Gastrocnemius medialis (tissue), 4 donors: Measurements from ENCODE around the gene REN. TPM values are rescaled to one million over a fixed set of nuclear protein-coding genes. Genes with fewer than 3 reads are reported as not detected.

Experiments used
- ATAC-seq, 2 donors: fragments of 150-250 bp; one replicate each; pipeline ENCODE4 v1.9.1; 2016
- DNase-seq, 2 donors: peaks; one replicate each; pipeline ENCODE4 v3.0.0-alpha.2; 2019
- H3K27ac ChIP-seq, 4 donors: fragments of 200-600 bp; sonication (generic); 1 replicate in 1 of 4; 2 replicates in 3 of 4; pipeline ENCODE4 v1.5.1; 2016 to 2018; ENCODE audit warnings: mild to moderate bottlenecking in 2 of 4, moderate library complexity in 1 of 4
- H3K27me3 ChIP-seq, 3 donors: fragments of 200-600 bp; sonication (generic) in 2 of 3; 1 replicate in 1 of 3; 2 replicates in 2 of 3; pipeline versions ENCODE4 v1.5.1 to v1.6.0; 2016 to 2019; ENCODE audit warnings: mild to moderate bottlenecking in 1 of 3, moderate library complexity in 1 of 3
- H3K36me3 ChIP-seq, 2 donors: fragments of 200-600 bp; sonication (generic) in 1 of 2; one replicate each; pipeline ENCODE4 v1.5.1; 2017 to 2018
- H3K4me1 ChIP-seq, 2 donors: fragments of 200-600 bp; sonication (generic) in 1 of 2; one replicate each; pipeline ENCODE4 v1.5.1; 2016 to 2017; ENCODE audit warnings: mild to moderate bottlenecking in 2 of 2
- H3K4me3 ChIP-seq, 4 donors: fragments of 200-600 bp; sonication (generic) in 3 of 4; 1 replicate in 1 of 4; 2 replicates in 3 of 4; pipeline ENCODE4 v1.5.1; 2016 to 2019; ENCODE audit warnings: mild to moderate bottlenecking in 2 of 4
- H3K9me3 ChIP-seq, 3 donors: fragments of 200-600 bp; sonication (generic) in 2 of 3; 1 replicate in 1 of 3; 2 replicates in 2 of 3; pipeline ENCODE4 v1.5.1; 2016 to 2019
- POLR2A ChIP-seq, 2 donors: fragments of 450-650 bp; IDR thresholded peaks; one replicate each; pipeline ENCODE4 v1.6.1; 2017; ENCODE audit warnings: antibody characterized with exemption in 2 of 2, mild to moderate bottlenecking in 2 of 2, moderate library complexity in 2 of 2
- in situ Hi-C, 4 donors: fragments of 200-750 bp; cut with MboI; loops; one replicate each; pipeline versions ENCODE4 v1.15.0 to v1.8.0; 2017; ENCODE audit warnings: low sequenced_read_pairs in 4 of 4
- intact Hi-C: fragments of 100-400 bp; cut with DNase I; formaldehyde crosslinking; loops from one replicate; pipeline ENCODE4 v1.15.1; 2023; ENCODE audit warnings: low total_unique reads
- total RNA-seq, 4 donors: library from RNA; depleted of rRNA; stranded (reverse); fragments of >200 nt; gene quantifications; one replicate each; pipeline versions ENCODE4 v1.1.0 to v1.2.3, GENCODE V29; 2016
- TF ChIP-seq, protein P1 (sequence below), 5 experiments: fragments of 450-650 bp in 3 of 5; fragments of 200-600 bp in 2 of 5; sonication (generic) in 2 of 5; IDR thresholded peaks in 4 of 5; conservative IDR thresholded peaks in 1 of 5; 1 replicate in 4 of 5; 2 replicates in 1 of 5; pipeline ENCODE4 v1.5.1; 2016 to 2019; ENCODE audit warnings: antibody characterized with exemption in 5 of 5, mild to moderate bottlenecking in 3 of 5, moderate library complexity in 3 of 5

REN gene
- total RNA-seq, 4 donors from 2014 or later, result 0.22 TPM; not detected in 3

DNA sequence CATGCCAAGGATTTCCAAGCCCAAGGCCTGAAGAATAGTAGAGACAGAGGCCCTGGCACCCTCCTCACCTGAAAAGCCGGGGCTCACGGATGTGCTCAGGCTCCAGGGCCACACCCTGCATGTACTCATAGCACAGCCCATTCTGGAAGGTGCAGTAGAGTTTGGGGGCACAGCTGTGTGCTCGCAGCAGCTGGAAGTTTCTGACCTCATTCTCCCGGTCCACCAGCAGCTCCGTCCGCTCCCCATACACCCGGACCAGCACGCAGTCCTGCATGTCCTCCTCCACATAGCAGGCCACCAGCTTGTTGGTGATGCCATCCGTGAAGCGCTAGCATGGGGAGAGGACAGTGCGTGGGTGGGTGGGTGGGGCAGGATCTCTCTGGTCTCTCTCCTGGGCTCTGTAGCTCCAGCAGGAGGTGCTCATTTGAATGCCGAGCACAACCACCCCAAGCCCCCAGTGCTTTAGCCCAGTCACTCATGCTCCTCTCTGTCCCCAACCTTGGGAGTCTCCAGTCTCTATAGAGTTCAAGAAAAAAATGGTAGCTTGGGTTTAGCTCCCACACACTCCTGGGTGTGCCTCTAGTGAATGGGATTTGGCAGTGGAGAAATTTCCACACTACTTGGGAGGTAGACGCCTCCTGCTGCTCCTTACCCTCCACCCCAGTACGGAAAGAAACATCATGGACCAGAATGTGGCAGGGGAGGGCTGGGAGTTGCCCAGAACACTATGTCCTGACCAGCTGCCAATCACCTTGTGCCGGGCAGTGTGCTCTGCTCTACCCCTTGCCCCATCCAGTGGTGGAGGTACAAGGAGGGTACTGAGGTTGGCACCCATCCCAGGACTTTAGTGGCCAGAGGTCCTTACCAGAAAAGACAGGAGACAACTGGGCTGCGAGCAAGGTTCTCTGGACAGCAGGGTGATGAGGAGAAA is 16.2 kb downstream of the REN start:
- DNase-seq (peak in 1 of 2 donors; percentile 32), ATAC-seq (peak; percentile 20 to 38)
- in situ Hi-C loops (loop anchor here in 1 of 4 donors (25.0 kb wide), 1 partner anchor 362 kb away; the partner anchor contains the start of gene MDM4), intact Hi-C loops (no loop called here)
- Histone ChIP-seq H3K27me3 (peaks cover 7 to 28% (median 20%) of the 10 kb centered on the region in 3 donors), H3K36me3 (no peaks in the 10 kb centered on the region), H3K27ac (peak overlapping the region in 3 of 4 donors; percentile 26 to 67 (median 41)), H3K4me3 (no peak overlapping the region), H3K9me3 (no peaks in the 10 kb centered on the region), H3K4me1 (peaks cover 5 to 7% of the 10 kb centered on the region in 2 donors)
- TF ChIP-seq, protein P1, sequence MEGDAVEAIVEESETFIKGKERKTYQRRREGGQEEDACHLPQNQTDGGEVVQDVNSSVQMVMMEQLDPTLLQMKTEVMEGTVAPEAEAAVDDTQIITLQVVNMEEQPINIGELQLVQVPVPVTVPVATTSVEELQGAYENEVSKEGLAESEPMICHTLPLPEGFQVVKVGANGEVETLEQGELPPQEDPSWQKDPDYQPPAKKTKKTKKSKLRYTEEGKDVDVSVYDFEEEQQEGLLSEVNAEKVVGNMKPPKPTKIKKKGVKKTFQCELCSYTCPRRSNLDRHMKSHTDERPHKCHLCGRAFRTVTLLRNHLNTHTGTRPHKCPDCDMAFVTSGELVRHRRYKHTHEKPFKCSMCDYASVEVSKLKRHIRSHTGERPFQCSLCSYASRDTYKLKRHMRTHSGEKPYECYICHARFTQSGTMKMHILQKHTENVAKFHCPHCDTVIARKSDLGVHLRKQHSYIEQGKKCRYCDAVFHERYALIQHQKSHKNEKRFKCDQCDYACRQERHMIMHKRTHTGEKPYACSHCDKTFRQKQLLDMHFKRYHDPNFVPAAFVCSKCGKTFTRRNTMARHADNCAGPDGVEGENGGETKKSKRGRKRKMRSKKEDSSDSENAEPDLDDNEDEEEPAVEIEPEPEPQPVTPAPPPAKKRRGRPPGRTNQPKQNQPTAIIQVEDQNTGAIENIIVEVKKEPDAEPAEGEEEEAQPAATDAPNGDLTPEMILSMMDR (IDR thresholded peaks at IDR 0.05 in 4 of 5, conservative IDR thresholded peaks at IDR 0.05 in 1 of 5), result no peak
- TF ChIP-seq POLR2A (IDR thresholded peaks at IDR 0.05), result no peak

DNA sequence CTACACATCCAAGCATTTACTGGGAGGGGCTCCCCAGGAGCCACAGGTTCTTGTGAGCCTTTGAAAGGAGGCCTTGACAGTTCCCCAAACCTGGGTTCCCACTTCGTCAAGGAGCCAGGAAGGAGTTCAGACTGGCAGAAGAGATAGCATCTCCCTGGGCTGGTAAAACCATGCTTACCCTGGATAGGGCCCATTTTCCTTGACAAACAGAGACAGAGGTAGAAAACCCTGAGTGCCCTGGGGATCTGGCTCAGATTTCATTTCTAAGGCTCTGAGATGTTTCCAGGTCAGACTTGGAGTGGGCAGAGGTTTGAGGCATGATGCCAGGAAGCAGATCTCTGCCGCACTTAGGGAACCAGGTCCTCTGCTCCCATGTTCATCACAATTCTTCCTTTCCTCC is 17.0 kb downstream of the REN start:
- H3K27ac ChIP-seq, result no peak overlapping the region
- no peaks in the 10 kb centered on the region for H3K9me3 ChIP-seq
- H3K4me3 ChIP-seq, result no peak overlapping the region
- in situ Hi-C loops (no loop called here), intact Hi-C loops (no loop called here)
- H3K27me3 ChIP-seq, result peaks cover 7 to 28% (median 20%) of the 10 kb centered on the region in 3 donors
- TF ChIP-seq, protein P1 (IDR thresholded peaks at IDR 0.05 in 4 of 5, conservative IDR thresholded peaks at IDR 0.05 in 1 of 5), result no peak
- no peak for TF ChIP-seq POLR2A (IDR thresholded peaks at IDR 0.05)
- H3K36me3 ChIP-seq, result no peaks in the 10 kb centered on the region
- DNase-seq, result no peak
- peaks cover 5 to 7% of the 10 kb centered on the region in 2 donors for H3K4me1 ChIP-seq
- no peak for ATAC-seq

DNA sequence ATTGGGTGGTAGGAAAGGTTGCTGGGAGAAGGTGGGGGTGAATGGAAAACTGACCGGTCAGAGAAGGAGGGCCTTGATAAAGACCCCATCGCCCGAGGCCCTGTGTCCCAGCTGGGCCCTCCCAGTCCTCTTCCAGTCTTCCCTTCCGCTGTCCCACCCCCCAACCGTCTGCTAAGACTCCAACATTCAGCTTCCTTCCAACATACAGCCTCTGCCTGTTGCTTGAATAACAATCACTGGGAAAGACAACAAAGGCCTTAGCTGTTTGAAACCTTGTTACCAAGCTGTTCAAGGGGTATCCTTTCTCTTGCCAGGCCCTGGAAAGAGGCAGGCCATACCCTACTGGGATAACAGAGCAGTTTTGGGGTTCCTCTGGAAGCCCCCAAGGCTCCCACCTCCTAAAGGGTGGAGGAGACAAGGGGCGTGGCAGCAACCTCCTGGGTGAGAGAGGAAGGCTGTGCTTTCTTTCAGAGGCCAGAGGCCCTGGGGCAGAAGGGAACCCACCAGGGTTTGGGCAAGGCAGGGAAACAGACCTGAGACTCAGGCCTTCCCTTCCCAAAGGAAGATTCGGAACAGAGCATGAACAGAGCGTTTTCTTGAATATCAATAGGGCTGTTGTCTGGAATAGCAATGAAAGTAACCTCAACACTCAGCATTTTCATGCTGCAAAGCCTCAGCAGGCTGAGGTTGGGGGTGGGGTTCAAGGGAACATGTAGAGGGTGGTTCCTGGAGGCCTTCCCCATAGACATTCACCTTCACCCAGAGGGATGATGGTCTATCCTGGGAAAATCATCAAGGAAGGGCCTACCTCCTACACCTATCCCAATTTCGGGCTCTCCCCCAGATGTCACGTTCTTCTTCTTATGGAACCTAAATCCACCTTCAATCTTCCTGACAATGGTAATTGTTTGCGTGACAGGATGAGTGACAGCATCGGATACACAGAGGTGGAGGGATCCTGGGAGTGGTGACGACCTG is 18.4 kb downstream of the REN start:
- Histone ChIP-seq H3K9me3 (no peaks in the 10 kb centered on the region), H3K36me3 (no peaks in the 10 kb centered on the region), H3K27ac (no peak overlapping the region), H3K27me3 (peaks cover 7 to 21% (median 13%) of the 10 kb centered on the region in 3 donors), H3K4me1 (peaks cover 5 to 7% of the 10 kb centered on the region in 2 donors), H3K4me3 (no peak overlapping the region)
- ATAC-seq, result no peak
- intact Hi-C loops (no loop called here), in situ Hi-C loops (no loop called here)
- no peak for DNase-seq
- no peak for TF ChIP-seq POLR2A (IDR thresholded peaks at IDR 0.05)
- TF ChIP-seq, protein P1 (IDR thresholded peaks at IDR 0.05 in 4 of 5, conservative IDR thresholded peaks at IDR 0.05 in 1 of 5), result no peak

DNA sequence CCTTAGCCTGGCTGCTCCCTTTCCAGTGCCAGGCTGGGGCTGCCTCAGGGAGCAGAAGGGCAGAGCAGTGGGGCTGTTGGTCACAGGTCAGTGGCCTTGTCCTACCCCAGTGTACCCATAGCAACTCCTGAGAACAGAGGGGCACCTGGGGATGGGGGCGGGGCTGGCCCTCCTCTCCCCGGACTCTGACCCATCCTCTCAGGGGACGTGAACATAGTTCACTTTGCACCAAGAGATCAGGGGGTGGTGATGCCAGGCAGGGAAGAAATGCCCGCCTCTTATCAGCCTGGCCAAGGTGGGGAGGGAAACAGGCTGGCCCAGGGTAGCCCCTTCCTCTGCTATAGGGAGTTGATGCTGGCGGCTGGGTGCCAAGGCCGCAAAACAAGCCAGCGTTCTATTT is 19.2 kb downstream of the REN start:
- DNase-seq, result no peak
- intact Hi-C loops (no loop called here), in situ Hi-C loops (no loop called here)
- H3K27ac ChIP-seq, result no peak overlapping the region
- H3K27me3 ChIP-seq, result peaks cover 3 to 14% (median 11%) of the 10 kb centered on the region in 3 donors
- H3K9me3 ChIP-seq, result no peaks in the 10 kb centered on the region
- H3K4me1 ChIP-seq, result peaks cover 0 to 4% of the 10 kb centered on the region in 2 donors
- H3K36me3 ChIP-seq, result no peaks in the 10 kb centered on the region
- TF ChIP-seq POLR2A (IDR thresholded peaks at IDR 0.05), result no peak
- TF ChIP-seq, protein P1 (IDR thresholded peaks at IDR 0.05 in 4 of 5, conservative IDR thresholded peaks at IDR 0.05 in 1 of 5), result no peak
- no peak for ATAC-seq
- no peak overlapping the region for H3K4me3 ChIP-seq
